GM21528 (cell line): Measurements from ENCODE around the gene CLIP3.

ENCODE experiments used
- ATAC-seq: cut with Tn5 transposase; IDR thresholded peaks from one replicate; pipeline ENCODE4 v1.9.1; 2021; ENCODE audit warnings: mild to moderate bottlenecking, moderate library complexity; ENCODE audit not compliant: unreplicated experiment, low FRiP score

The CLIP3 gene

DNA sequence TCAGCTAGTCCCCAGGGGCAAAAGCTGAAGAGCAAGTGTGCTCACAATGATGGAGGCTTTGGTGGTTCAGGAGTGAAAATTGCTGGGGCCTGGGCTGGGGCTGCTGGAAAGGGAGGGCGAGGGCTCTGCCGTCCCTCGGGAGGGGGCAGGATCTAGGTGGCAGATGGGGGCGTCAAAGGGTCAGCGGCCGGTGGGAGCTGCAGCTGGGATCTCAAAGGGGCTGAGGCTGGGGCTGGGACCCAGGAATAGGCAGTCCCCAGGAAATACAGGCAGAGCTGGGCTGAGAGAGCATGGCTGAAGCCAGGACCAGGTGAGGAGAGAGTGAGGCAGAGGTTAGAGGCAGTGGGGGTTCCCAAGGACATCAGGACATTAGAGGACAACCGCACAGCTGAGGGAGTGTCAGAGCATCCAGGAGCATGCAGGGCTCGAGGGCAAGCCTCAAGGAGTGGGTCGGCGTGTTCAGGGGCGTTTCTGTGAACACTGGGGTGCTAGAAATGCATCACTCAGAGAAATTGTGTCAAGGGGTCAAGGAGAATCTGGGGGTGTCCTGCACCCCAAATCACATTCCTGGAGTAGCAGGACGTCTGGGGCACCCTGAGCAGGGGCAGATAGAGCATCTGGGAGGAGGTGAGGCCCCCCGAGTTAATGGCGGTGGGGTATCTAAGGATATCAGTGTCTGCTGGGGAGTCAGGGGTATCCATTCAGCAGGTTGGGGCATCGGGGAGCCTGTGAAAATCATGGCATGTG is 22.9 kb downstream of the CLIP3 start:
- no peak for ATAC-seq

DNA sequence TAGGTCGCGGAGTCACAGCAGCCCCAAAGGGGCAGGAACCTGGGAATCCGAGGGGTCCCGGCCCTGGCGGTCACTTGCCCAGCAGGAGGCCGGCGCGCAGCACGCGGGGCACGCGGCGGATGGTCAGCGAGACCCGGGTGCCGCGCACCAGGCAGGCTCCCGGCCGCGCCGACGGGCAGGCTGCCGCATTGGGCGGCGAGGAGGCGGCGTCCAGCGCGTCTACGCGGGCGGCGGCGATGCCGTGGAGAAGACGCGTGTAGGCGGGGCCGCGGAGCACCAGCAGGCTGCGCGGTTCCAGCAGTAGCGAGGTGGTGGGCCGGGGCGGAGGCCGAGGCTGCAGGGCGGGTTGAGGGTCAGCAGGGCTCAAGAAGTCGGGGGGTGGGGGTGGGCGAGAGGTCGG is 23.5 kb downstream of the CLIP3 start:
- ATAC-seq = no peak

DNA sequence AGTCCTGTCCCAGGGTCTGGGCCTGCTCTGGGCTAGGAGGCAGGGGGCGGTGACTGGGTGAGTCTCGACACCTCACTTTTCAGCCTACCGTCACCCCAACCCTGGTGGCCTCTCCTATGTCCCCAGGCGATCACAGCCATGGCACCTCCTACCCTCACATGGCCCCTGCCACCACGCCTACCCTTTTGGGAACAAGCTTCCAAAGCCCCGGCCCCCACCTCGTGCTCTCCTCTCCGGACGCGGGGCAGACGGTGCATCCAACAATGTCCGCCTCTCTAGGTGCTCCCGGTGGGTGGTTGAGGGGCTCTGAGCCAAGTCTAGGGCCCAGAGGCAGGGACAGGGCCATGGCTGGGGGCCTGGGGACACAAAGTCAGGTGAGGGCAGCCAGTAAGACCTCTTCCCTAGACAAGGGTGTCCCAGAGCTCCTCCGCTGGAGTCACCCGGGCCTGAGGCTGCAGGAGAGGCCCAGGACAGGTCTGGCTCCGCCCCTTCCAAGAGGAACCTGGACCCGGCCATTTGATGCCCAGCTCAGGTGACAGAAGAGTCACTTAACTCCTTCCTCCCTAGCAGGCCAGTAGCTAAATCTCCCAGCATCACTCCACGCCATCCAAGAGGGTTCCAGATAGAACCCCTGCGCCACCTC is 24.2 kb downstream of the CLIP3 start, which contains the start of gene SYNE4:
TSS of gene SYNE4 (minus strand) at position 478 of the 643 bp plus-strand sequence. CDS start at position 346, 132 bp downstream.
- no peak for ATAC-seq

DNA sequence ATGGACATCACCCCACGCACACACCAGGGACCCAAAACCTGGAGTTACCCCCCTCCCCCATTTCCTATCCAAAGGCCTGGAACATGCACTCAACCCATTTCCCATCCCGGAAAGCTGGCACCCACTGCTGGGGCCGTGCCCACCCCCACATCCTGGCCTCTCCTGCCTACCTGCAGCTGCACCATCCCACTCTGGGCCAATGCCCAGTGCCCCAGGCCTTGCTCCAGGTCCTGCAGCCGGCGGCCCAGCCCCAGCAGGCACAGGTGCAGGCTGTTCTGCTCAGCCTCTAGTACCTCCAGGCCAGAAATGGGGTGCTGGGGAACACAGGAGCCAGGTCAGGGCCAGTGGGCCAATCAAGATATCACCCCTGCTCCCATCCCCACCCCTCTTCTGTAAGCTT is 25.7 kb downstream of the CLIP3 start:
- no peak for ATAC-seq

DNA sequence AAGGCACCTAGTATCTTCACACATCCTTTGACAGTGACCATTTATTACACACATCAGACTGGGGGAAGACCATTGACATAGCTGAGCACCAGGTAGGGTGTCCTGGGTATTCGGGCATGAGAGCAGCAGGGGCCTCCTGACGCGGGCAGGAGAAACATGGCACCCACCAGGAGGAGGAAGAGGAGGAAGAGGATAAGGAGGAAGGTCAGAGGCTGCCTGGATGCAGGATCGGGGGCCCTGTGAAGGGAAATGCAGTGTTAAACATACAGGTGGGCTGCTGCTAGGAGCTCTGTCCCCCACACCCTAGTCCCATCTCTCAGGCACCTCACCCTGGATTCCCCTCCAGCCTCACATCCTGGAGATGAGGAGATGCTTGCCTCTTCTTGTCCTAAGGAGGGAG is 29.4 kb downstream of the CLIP3 start:
- ATAC-seq = no peak

DNA sequence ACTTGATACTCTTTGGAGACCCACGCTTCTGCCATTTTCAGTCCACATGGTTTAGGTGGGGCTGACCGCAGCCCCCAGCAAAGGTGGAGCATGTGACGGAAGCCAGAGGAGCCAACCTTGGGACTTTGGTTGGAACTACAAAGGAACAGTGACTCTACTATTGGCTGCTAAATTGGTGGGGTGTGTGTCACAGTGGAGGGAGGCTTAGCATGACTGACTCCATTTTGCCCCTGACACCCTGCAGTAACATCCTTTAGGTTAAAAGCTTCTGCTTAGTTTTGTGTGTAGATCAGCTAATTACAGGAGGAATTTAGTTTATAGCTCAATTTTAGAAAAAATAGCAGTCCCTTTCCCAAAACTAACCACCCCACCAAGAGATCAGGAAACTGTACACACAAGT is 31.1 kb downstream of the CLIP3 start:
- no peak for ATAC-seq

DNA sequence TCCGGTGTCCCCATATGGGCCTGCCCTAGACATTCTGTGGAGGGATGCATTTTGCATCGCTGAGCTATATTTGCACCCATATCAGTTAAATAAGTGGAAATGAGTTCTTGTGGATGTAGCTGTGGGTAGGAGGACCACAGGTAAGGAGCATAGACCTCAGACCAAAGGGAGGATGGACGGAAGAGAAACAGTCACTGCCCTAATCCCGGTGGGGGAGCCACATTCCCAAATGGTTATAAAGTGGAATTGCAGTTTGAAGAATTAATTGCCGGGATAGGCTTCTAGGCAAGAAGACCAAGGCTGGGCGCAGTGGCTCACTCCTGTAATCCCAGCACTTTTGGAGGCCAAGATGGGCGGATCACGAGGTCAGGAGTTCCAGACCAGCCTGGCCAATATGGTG is 35.9 kb downstream of the CLIP3 start:
- ATAC-seq = no peak

DNA sequence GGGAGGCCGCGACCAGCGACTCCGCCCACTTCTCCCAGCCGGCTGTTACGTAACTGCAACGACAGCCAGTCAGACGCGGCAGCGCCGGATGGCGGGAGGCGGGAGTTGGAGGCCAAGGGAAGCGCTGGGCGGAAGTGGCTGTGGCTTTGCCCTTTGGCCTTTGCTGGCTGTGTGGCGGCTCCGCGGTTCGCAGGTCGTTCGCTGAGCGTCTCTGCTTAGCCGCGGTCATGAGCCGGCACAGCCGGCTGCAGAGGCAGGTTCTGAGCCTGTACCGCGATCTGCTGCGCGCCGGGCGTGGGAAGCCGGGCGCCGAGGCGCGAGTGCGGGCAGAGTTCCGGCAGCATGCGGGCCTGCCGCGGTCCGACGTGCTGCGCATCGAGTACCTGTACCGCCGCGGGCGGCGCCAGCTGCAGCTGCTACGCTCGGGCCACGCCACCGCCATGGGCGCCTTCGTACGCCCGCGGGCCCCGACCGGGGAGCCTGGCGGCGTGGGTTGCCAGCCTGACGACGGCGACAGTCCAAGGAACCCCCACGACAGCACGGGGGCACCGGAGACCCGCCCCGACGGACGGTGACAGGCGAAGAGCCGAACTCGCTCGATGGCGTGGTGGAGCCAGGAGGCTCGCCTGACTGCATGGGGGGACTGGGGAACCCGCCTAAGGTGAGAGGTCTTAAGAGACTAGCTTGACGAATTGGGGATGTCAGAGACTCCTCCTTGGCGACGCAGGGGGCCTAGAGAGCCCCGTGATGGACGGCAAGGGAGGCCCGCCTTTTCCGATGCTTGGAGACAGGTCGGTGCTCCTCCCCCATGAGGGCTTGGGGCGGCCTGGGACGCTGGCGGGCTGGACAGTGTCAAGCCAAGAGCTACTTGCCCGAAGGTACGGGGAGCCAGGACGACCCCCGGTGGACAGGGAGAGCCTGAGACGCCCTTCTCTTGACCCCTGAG is 37.4 kb downstream of the CLIP3 start, which contains the start of gene SDHAF1:
TSS of gene SDHAF1 (plus strand) at position 141 of the 946 bp plus-strand sequence. CDS start at position 228, 87 bp downstream.
- ATAC-seq = peak; percentile 76

DNA sequence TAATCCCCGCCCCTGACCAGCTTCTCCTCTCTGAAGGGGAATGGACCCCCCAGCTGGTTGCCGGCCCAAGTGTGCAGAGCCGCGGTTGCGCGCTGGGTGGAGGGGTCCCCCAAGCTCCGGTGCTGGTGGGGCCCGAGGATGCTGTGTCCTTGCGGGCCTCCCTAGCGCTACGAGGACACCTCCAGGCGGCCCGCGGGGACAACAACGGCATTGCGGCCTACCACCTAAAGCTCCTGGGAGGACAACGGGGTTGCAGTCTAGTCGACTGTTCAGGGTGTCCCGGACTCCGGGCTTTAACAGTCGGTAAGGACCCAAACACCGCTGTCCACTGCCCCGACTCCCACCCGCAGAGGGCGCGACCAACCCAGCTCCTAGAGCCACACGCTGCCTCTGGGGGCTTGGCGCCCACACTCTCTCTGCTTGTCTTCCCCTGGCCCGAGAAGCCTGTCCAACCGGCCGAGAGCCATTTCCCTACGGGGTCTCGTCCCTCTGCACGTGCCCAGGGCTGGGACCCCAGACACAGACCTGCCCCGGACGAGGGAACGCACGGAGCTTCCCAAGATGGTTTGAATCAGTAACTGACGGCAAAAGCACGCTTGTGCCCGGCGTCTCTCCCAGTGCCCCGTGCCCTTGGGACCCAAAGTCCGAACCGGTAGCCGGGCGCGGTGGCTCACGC is 38.6 kb downstream of the CLIP3 start:
- ATAC-seq = no peak

DNA sequence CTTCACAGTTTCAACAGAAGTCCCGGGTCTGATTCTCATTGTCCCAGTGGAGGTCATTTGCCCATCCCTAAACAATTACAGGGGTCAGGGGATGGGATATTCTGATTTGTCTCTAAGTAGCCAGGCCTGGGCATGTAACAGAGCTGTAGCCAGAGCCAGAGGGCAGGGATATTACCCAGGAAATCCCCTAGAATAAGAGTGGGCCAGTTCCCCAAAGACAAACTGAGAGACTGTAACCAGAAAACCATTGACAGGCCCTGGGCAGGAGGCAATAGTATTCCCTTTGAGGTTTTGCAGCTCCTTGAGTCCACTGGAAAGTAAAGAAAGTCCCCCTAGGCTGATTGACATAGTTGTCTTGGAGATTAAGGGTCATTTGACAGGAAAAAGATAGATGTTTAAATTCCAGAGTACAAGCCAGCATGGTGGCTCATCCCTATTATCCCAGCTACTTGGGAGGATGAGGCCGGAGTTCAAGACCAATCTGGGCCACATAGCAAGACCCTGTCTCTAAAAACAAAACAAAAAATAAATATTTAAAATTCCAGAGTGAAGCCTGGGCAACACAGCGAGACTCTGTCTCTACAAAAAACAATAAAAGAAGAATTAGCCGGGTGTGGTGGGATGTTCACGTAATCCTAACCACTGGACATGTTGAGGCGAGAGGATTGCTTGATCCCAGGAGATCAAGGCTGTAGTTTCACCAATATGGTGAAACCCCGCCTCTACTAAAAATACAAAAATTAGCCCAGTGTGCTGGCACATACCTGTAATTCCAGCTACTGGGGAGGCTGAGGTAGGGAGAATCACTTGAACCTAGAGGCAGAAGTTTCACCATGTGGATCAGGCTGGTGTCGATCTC is 39.5 kb downstream of the CLIP3 start:
- ATAC-seq = no peak

DNA sequence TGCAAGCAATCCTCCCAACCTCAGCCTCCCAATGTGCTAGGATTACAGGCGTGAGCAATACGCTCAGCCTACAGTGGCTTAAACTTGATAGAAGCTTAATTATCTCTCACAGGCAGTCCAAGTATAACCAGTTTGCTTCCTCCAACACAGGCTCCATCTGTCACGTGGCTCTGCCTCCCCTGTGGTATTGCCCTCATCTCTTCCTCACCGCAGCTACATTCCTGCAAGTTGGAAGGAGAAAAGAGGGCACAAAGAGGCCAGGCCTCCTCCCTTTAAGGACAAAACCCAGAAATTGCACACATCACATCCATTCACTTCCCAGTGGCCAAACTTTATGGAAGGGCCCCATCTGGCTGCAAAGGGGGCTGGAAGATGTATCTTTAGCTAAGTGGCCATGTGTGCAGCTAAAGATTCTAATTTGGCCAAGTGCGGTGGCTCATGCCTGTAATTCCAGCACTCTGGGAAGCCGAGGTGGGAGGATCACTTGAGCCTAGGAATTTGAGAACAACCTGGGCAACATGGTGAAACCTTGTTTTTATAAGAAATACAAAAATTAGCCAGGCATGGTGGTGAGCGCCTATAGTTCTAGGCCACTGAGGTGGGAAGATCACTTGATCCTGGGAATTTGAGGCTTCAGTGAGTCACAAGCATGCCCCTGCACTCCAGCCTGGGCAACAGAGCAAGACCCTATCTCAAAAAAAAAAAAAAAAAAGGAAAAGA is 40.8 kb downstream of the CLIP3 start:
- ATAC-seq = no peak

DNA sequence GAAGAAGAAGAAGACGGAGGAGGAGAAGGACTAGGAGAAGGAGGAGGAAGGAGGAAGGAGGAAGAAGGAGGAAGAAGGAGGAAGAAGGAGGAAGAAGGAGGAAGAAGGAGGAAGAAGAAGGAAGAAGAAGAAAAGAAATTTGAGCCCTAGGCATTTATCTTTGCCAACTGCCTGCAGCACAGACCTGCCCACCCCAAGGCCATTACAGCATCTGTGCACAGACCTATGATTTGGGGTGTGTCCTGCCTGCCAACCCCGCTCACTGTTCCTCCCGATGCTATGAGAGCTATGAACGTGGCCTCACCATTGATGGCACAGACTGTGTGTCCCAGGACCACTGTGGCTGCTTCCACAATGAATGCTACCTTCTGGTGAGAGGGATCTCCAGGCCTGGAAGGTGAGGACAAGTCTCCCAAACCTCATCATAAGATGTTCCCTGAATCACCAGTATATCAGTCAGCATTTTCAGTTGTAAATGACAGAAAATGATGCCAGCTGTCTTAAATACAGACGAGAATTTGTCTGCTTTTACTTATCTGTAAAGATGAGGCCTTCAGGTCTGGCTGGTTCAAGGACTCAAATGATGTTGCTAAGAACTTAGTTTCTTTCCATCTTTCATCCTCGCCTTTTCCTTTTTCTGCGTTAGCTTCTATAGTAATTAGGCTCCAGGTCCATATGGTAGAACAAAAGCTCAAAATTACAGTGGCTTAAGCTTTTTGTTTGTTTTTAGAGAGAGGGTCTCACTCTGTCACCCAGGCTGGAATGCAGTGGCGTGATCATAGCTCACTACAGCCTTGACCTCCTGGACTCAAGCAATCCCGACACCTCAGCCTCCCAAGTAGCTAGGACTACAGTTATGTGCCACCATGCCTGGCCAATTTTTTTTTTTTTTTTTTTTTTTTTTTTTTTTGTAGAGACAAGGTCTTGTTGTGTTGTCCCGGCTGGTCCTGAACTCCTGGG is 41.6 kb downstream of the CLIP3 start:
- ATAC-seq = no peak

DNA sequence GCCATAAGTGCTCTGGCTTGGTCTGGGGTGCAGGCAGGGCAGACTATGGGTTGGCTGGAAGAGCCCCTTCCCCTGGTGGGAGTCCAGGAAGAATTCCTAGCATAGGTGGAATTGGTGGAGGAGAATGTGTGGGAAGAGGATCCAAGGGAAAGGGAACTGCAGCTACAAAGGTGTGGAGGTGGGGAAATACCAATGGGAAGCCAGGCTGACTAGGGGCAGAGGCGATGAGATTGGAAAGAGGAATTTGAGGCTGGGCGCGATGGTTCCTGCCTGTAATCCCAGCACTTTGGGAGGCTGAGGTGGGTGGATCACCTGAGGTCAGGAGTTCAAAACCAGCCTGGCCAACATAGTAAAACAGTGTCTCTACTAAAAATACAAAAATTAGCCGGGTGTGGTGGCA is 42.5 kb downstream of the CLIP3 start:
- no peak for ATAC-seq

DNA sequence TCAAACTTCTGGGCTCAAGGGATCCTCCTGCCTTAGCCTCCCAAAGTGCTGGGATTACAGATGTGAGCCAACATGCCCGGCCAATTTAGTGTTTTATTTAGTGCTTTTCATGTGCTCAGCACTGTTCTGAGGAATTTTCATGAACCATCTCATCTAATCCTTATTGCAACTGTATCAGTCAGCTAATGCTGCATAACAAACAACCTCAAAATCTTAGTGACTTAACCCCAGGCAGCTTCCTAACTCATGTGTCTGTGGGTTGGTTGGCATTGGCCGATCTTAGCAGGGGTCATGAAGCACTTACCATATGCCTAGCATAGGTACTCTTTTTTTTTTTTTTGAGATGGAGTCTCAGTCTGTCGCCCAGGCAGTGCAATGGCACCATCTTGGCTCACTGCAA is 43.8 kb downstream of the CLIP3 start:
- ATAC-seq = no peak

DNA sequence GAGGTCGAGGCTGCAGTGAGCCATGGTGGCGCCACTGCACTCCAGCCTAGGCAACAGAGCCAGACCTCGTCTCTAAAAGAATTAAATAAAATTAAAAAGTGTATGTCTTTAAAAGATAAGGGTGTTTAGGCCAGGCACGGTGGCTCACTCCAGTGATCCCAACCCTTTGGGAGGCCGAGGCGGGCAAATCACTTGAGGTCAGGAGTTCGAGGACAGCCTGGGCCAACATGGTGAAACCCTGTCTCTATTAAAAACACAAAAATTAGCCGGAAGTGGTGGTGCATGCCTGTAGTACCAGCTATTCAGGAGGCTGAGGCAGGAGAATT is 45.1 kb downstream of the CLIP3 start:
- ATAC-seq = no peak

DNA sequence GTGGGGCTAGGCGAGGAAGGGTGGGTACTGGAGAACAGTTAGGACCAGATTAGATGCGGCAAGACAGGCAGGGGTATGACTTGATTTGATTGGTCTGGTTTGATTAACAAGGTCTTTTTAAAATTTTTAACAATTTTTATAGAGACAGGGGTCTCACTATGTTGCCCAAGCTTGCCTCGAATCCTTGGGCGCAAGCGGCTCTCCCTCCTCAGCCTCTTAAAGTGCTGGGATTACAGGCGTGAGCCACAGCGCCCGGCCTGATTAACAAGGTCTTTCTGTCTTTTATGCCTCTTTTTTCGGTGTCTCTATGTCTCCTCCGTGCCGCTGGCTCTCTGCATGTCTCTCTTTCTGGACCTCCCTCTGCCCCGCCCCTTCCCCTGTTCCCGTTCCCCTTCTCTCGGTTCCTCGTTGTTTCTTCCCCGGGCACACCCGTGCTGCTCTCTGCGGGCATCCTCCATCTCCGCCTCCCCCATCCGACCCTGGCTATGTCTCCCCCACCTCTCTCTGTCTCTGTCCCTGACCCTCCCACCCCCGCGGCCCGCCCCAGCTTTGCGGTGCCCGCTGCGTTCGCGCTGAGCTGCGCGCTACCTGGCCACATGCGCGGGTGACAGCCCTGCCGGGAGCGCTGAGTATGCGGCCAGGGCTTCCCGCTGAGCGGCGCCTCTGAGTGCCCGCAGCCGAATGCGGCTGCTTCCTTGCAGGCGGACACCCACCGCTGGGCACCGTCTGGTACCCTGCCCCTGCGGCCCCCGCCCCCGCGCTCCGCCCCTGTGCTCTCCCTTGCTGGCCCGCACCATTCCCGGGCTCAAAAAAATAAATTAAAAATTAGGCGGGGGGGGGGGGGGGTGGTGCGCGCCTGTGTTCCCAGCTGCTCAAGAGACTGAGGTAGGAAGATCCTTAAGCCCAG is 45.8 kb downstream of the CLIP3 start:
- no peak for ATAC-seq

DNA sequence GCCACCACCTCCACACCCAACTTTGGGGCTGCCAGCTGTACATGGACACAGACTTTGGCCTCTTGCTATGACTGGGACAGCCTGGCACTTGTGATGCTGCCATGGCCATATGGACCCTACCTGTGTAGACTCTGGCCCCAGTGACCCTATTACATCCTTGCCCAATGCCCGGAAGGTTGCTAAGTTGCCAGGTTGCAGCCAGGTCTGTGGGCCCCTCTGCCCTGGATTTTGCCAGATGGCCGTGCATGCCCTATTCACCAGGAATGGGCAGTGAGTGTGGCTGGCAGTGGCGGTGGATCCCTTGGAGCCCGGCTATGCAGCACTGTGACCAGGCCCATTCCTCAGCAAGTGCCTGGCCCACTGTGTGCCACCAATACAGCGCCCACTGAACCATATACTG is 46.6 kb downstream of the CLIP3 start:
- no peak for ATAC-seq
